NT2/D1 (cell line): ENCODE results near the gene TMEM131L.

Experiments
- SUZ12 ChIP-seq: IDR thresholded peaks from 2 replicates; pipeline ENCODE4 v1.6.1; 2011; ENCODE audit not compliant: insufficient read length, insufficient read depth; ENCODE audit errors: extremely low read depth
- ZNF274 ChIP-seq: IDR thresholded peaks from 2 replicates; pipeline ENCODE4 v1.6.1; 2011; ENCODE audit warnings: mild to moderate bottlenecking, low read depth, low read length

DNA sequence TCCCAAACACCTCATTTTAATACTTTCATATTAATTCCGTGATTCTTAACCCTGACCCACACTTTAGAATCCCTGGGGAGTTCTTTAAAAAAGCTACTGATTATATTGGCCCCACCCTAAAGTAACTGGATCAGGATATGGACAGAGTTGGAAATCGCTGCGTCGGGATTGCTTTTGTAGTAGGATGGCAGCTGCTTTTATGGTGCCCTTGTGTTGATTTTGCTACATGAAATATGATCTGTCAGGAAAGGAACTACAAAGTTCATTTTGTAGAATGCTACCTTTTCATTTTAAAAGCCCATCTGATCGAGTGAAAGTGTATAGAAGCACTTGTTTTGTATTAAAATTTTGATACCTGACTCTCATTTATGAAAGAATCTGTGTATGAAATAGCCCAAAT is 43.6 kb downstream of the TMEM131L start:
- TF ChIP-seq SUZ12 (no peak), ZNF274 (no peak)
